DND-41 (cell line): ENCODE data around the gene PIN1.

Source experiments
- CTCF ChIP-seq: IDR thresholded peaks from 2 replicates; pipeline ENCODE4 v1.5.1; 2012; ENCODE audit warnings: borderline replicate concordance, low read length, moderate library complexity, mild to moderate bottlenecking; ENCODE audit not compliant: poor library complexity, severe bottlenecking; ENCODE audit errors: extremely low read depth
- EZH2 ChIP-seq: IDR thresholded peaks from 3 replicates; pipeline ENCODE4 v1.6.1; 2012; ENCODE audit warnings: borderline replicate concordance, low read depth, mild to moderate bottlenecking, moderate library complexity, low read length, inconsistent platforms; ENCODE audit not compliant: severe bottlenecking

GRCh38 chr19:9875796-9876195 lies 40.7 kb downstream of the PIN1 start:
- TF ChIP-seq CTCF = no peak
- no peak for TF ChIP-seq EZH2
